Thoracic aorta (tissue), 2 donors: ENCODE measurements around the gene MYO3B. TPM values are rescaled to one million over a fixed set of nuclear protein-coding genes. Genes with fewer than 3 reads are reported as not detected.

Source experiments
- ATAC-seq: fragments of 150-250 bp; one replicate; pipeline ENCODE4 v1.8.0; 2017; ENCODE audit warnings: low read depth; ENCODE audit not compliant: insufficient number of reproducible peaks, low FRiP score
- DNase-seq: peaks from one replicate; pipeline ENCODE4 v3.0.0-alpha.2; 2020; ENCODE audit warnings: low spot score
- H3K27ac ChIP-seq, 2 donors: fragments of 200-600 bp; sonication (generic); 1 replicate in 1 of 2; 2 replicates in 1 of 2; pipeline ENCODE4 v1.5.1; 2016; ENCODE audit warnings: mild to moderate bottlenecking in 2 of 2, moderate library complexity in 2 of 2
- H3K27me3 ChIP-seq: fragments of 200-600 bp; sonication (generic); replicated peaks from 2 replicates; pipeline ENCODE4 v1.6.0; 2016; ENCODE audit warnings: mild to moderate bottlenecking; ENCODE audit not compliant: insufficient read depth
- H3K36me3 ChIP-seq: fragments of 200-600 bp; sonication (generic); one replicate; pipeline ENCODE4 v1.5.1; 2016
- H3K4me1 ChIP-seq, 2 donors: fragments of 200-600 bp; sonication (generic); 1 replicate in 1 of 2; 2 replicates in 1 of 2; pipeline versions ENCODE4 v1.5.1 to v1.6.0; 2016; ENCODE audit warnings: low read depth in 2 of 2, mild to moderate bottlenecking in 1 of 2; ENCODE audit not compliant: control insufficient read depth in 1 of 2
- H3K4me3 ChIP-seq: fragments of 200-600 bp; sonication (generic); 2 replicates; pipeline ENCODE4 v1.5.1; 2016; ENCODE audit warnings: mild to moderate bottlenecking
- H3K9me3 ChIP-seq: fragments of 200-600 bp; sonication (generic); 2 replicates; pipeline ENCODE4 v1.5.1; 2016
- CTCF ChIP-seq: fragments of 200-600 bp; sonication (generic); IDR thresholded peaks from one replicate; pipeline ENCODE4 v1.5.1; 2019; ENCODE audit warnings: antibody characterized with exemption
- total RNA-seq, 2 donors: library from RNA; depleted of rRNA; stranded (reverse); fragments of >200 nt; gene quantifications; one replicate each; pipeline versions ENCODE4 v1.1.0 to v1.2.3, GENCODE V29; 2016

MYO3B gene
- total RNA-seq, 2 donors from 2014 or later = not detected

- H3K36me3 ChIP-seq = no peaks in the 10 kb centered on the region
- H3K4me1 ChIP-seq = no peaks in the 10 kb centered on the region
- DNase-seq (no peak), ATAC-seq (no peak)
- no peak overlapping the region for H3K27ac ChIP-seq
- no peaks in the 10 kb centered on the region for H3K27me3 ChIP-seq
- no peak overlapping the region for H3K4me3 ChIP-seq
- H3K9me3 ChIP-seq = no peaks in the 10 kb centered on the region
- no peak for TF ChIP-seq CTCF
Measured at GRCh38 chr2:170696948-170697347, 519.0 kb downstream of the MYO3B start.

- Histone ChIP-seq H3K9me3 (no peaks in the 10 kb centered on the region), H3K4me1 (no peaks in the 10 kb centered on the region), H3K36me3 (no peaks in the 10 kb centered on the region), H3K4me3 (no peak overlapping the region), H3K27me3 (no peaks in the 10 kb centered on the region), H3K27ac (no peak overlapping the region)
- ATAC-seq (no peak), DNase-seq (no peak)
- no peak for TF ChIP-seq CTCF
Measured at GRCh38 chr2:170701011-170701410, 523.1 kb downstream of the MYO3B start.

GRCh38 chr2:170703776-170704476 is 526.0 kb downstream of the MYO3B start:
- no peaks in the 10 kb centered on the region for H3K27me3 ChIP-seq
- no peak overlapping the region for H3K4me3 ChIP-seq
- no peaks in the 10 kb centered on the region for H3K9me3 ChIP-seq
- ATAC-seq (no peak), DNase-seq (no peak)
- no peaks in the 10 kb centered on the region for H3K36me3 ChIP-seq
- H3K27ac ChIP-seq = no peak overlapping the region
- H3K4me1 ChIP-seq = no peaks in the 10 kb centered on the region
- TF ChIP-seq CTCF = no peak
